Spleen (tissue), 7 donors: ENCODE results near the gene ARSK.

ENCODE experiments used
- POLR2A ChIP-seq, 3 donors: fragments of 450-650 bp; IDR thresholded peaks; one replicate each; pipeline ENCODE4 v1.5.1; 2017; ENCODE audit warnings: antibody characterized with exemption in 3 of 3, mild to moderate bottlenecking in 1 of 3
- TF ChIP-seq, protein P1 (sequence below), 11 experiments: fragments of 200-600 bp in 7 of 11; fragments of 450-650 bp in 4 of 11; sonication (generic) in 4 of 11; IDR thresholded peaks in 8 of 11; conservative IDR thresholded peaks in 3 of 11; 1 replicate in 7 of 11; 2 replicates in 4 of 11; pipeline versions ENCODE4 v1.4.0 to v1.8.0; 2016 to 2021; ENCODE audit warnings: antibody characterized with exemption in 11 of 11, inconsistent platforms in 4 of 11, mild to moderate bottlenecking in 1 of 11
- donor health status: DM: no; HTN: no; CAD: no; lungs with moderate emphysema.
- donor health status: DM: no; HTN: no; CAD: no.
- donor health status: DM: no; HTN: no; CAD: no.

GRCh38 chr5:95532415-95532814, 22.5 kb upstream of the ARSK start:
- TF ChIP-seq, protein P1, sequence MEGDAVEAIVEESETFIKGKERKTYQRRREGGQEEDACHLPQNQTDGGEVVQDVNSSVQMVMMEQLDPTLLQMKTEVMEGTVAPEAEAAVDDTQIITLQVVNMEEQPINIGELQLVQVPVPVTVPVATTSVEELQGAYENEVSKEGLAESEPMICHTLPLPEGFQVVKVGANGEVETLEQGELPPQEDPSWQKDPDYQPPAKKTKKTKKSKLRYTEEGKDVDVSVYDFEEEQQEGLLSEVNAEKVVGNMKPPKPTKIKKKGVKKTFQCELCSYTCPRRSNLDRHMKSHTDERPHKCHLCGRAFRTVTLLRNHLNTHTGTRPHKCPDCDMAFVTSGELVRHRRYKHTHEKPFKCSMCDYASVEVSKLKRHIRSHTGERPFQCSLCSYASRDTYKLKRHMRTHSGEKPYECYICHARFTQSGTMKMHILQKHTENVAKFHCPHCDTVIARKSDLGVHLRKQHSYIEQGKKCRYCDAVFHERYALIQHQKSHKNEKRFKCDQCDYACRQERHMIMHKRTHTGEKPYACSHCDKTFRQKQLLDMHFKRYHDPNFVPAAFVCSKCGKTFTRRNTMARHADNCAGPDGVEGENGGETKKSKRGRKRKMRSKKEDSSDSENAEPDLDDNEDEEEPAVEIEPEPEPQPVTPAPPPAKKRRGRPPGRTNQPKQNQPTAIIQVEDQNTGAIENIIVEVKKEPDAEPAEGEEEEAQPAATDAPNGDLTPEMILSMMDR (IDR thresholded peaks at IDR 0.05 in 8 of 11, conservative IDR thresholded peaks at IDR 0.05 in 3 of 11), result no peak
- no peak for TF ChIP-seq POLR2A (IDR thresholded peaks at IDR 0.05)
